Anterior cingulate cortex (tissue), 58 donors: ENCODE measurements around the gene FOXM1.

Source experiments
- DNase-seq, 58 donors: peaks; one replicate each; lab custom pipeline; 2025; lab: John Stamatoyannopoulos, UW

The FOXM1 gene

DNA sequence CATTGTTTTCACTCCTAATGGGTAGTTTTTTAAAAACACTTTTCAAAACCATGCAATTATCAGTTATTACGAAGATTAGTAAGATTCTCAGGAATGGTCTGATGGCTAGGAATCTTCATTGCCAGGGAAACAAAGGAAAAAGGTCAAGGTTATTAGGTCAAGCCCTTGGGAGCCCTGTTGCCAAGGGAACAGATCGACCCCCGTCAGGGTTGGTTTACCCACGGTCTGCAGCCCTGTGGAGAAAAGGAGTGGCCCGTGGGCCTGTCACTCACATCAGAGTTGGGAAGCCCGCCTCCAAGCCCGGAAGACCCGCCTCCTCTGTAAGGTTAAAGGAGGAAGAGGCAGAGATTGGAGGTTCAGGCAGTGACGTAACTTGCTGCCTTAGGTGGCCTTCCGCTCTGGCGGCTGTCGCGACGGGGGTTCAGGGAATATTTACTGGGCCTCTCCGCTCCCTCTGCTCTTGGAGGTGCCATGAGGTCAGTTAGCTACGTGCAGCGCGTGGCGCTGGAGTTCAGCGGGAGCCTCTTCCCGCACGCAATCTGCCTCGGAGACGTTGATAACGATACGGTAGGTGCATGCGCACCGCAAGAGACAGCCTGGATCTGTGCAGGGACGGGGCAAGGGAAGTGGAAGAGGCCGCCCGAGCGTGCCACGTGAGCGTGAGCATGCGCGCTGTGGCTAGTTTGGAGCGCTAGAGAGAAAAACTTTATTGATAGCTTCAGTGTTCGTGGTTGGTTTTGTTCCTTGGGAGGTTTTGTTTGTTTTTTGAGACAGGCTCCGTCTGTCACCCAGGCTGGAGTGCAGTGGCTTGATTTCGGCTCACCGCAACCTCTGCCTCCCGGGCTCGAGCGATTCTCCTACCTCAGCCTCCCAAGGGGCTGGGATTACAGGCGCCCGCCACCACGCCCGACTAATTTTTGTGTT, 64.4 kb downstream of the FOXM1 start, which contains the start of gene ITFG2:
TSS of gene ITFG2 (plus strand) at position 379 of the 924 bp plus-strand sequence. CDS start at position 472, 93 bp downstream.
- peak; percentile 93 to 100 (median 98) for DNase-seq

DNA sequence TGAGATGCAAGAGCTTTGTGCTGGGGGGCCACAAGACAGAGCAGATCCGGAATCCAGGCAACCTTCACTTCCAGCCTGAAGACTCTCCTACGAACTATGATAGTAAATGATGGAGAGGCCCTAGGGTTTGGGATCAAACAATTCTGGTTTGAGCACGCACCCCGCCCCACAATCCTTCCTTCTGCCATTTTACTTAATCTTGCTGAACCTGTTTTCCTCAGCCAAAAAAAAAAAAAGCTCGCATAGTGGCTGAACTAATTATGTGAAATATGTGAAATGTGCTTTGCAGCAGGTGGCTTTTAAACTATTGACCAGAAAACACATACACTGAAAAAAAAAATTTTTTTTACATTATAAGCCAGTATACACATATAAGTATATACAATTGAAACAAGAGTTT, 65.2 kb downstream of the FOXM1 start:
- DNase-seq: no peak
